ENCODE measurements around the gene TRIM5.
"Not testable (repeated sequence)": the region's sequence is repeated elsewhere in the genome, so short reads cannot be mapped to it uniquely, and the experiment has no call there.

The TRIM5 gene

GRCh38 chr11:5684646-5685362, at the start of gene TRIM5:
Gene TRIM5, minus strand, starts transcription at chr11:5685074. Its CDS starts 4,897 bp downstream, at chr11:5680177.
- DNase-seq (ENCODE audit: extremely low read depth in 1 of 2, low read depth in 1 of 2): peak; percentile 48 to 71

- DNase-seq (ENCODE audit: extremely low read depth in 1 of 2, low read depth in 1 of 2): no peak
These were observed 42.8 kb upstream of the TRIM5 start for GRCh38 chr11:5727691-5728090.

GRCh38 chr11:5726351-5726750, 41.5 kb upstream of the TRIM5 start:
- no peak for DNase-seq (ENCODE audit: extremely low read depth in 1 of 2, low read depth in 1 of 2)

GRCh38 chr11:5722622-5723021, 37.7 kb upstream of the TRIM5 start:
- no peak for DNase-seq (ENCODE audit: extremely low read depth in 1 of 2, low read depth in 1 of 2)

GRCh38 chr11:5719703-5720495, 35.0 kb upstream of the TRIM5 start:
- no peak for DNase-seq (ENCODE audit: extremely low read depth in 1 of 2, low read depth in 1 of 2)

- DNase-seq (ENCODE audit: extremely low read depth in 1 of 2, low read depth in 1 of 2): not testable (repeated sequence)
These were observed 31.6 kb upstream of the TRIM5 start for GRCh38 chr11:5716518-5716917.

- no peak for DNase-seq (ENCODE audit: extremely low read depth in 1 of 2, low read depth in 1 of 2)
These were observed 28.8 kb upstream of the TRIM5 start for GRCh38 chr11:5713695-5714094.

GRCh38 chr11:5712507-5712906, 27.6 kb upstream of the TRIM5 start:
- no peak for DNase-seq (ENCODE audit: extremely low read depth in 1 of 2, low read depth in 1 of 2)

- no peak for DNase-seq (ENCODE audit: extremely low read depth in 1 of 2, low read depth in 1 of 2)
These were observed 20.8 kb upstream of the TRIM5 start for GRCh38 chr11:5705688-5706087.

- DNase-seq (ENCODE audit: extremely low read depth in 1 of 2, low read depth in 1 of 2): no peak
These were observed 19.1 kb upstream of the TRIM5 start for GRCh38 chr11:5703741-5704536.

- DNase-seq (ENCODE audit: extremely low read depth in 1 of 2, low read depth in 1 of 2): no peak
These were observed 16.2 kb upstream of the TRIM5 start for GRCh38 chr11:5701055-5701577.

GRCh38 chr11:5700421-5701054, 15.7 kb upstream of the TRIM5 start:
- no peak for DNase-seq (ENCODE audit: extremely low read depth in 1 of 2, low read depth in 1 of 2)

- DNase-seq (ENCODE audit: extremely low read depth in 1 of 2, low read depth in 1 of 2): no peak
These were observed 13.4 kb upstream of the TRIM5 start for GRCh38 chr11:5698281-5698680.

- no peak for DNase-seq (ENCODE audit: extremely low read depth in 1 of 2, low read depth in 1 of 2)
These were observed 11.3 kb upstream of the TRIM5 start for GRCh38 chr11:5696210-5696609.

GRCh38 chr11:5695580-5695979, 10.7 kb upstream of the TRIM5 start:
- DNase-seq (ENCODE audit: extremely low read depth in 1 of 2, low read depth in 1 of 2): no peak

- no peak for DNase-seq (ENCODE audit: extremely low read depth in 1 of 2, low read depth in 1 of 2)
These were observed 9.8 kb upstream of the TRIM5 start for GRCh38 chr11:5694642-5695041.

- no peak for DNase-seq (ENCODE audit: extremely low read depth in 1 of 2, low read depth in 1 of 2)
These were observed 7.1 kb upstream of the TRIM5 start for GRCh38 chr11:5691964-5692361.

- DNase-seq (ENCODE audit: extremely low read depth in 1 of 2, low read depth in 1 of 2): not testable (repeated sequence)
These were observed 6.5 kb upstream of the TRIM5 start for GRCh38 chr11:5691238-5691963.

- DNase-seq (ENCODE audit: extremely low read depth in 1 of 2, low read depth in 1 of 2): no peak
These were observed 5.9 kb upstream of the TRIM5 start for GRCh38 chr11:5690736-5691135.

GRCh38 chr11:5690216-5690615, 5.3 kb upstream of the TRIM5 start:
- no peak for DNase-seq (ENCODE audit: extremely low read depth in 1 of 2, low read depth in 1 of 2)

All from stimulated activated CD8-positive, alpha-beta memory T cell treated with anti-CD3 and anti-CD28 coated beads, Interleukin-7, amount 100 ng/mL, for 48 hours (primary cell).